ENCODE data around the gene SAMD8. TPM values are rescaled to one million over a fixed set of nuclear protein-coding genes. Genes with fewer than 3 reads are reported as not detected.

The SAMD8 gene
- total and polyA plus RNA-seq, 10 of the 15 experiments (the other 5 are each of a cell fraction or from before 2014, with no cell fraction given): 2.8 to 26.0 (median 9.3) TPM

DNA sequence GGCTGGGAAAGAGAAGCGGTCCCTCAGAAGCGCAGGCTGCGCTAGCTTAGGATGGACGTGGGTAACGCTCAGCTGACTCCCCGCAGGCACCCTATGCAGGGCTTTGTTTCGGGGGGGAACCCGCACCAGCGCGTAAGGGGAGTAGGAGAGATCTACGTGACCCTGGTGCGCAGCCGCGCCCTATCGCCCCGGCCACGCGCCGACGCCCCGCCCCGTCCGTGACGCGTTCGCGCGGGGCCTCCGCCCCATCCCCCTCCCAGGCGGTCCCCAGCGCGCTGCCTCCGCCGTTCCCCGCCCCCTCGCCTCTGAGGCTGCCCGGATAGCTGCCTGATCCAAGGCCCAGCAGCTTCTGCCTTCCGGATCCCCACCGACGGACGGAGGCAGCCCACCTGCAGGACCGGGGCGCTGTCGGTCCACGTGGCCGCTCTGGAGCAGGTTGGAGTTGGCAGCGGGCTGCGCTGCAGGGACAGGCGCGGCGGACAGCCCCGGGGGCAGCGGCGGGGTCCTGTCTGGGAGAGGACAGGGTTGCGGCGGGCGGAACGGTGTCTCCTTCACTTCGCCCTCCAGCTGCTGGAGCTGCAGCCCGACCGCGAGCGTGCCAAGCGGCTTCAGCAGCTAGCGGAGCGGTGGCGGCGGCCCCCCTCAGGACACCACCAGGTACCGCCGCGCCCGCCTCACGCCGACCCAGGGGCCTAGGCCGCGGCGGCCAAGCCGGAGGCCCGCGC is 99.0 kb downstream of the SAMD8 start, which contains the start of gene VDAC2 (continued):
- TF ChIP-seq MLLT1 (IDR thresholded peaks at IDR 0.05) (0 out of 2 replicates have a peak, but pooled peaks have one; percentile 60), YBX1 (IDR thresholded peaks at IDR 0.05) (no peak)

- Histone ChIP-seq H3K79me2 (ENCODE audit: control insufficient read depth, insufficient read depth, low read length) (peaks cover 45% of the 10 kb centered on the region), H3K4me1 (ENCODE audit: control insufficient read depth, insufficient read depth, low read length) (0 out of 2 replicates have a peak, but pooled peaks cover 4% of the 10 kb centered on the region), H3K4me3 (peak overlapping the region; percentile 91), H3K27ac (ENCODE audit: control insufficient read depth, insufficient read depth) (peak overlapping the region; percentile 98), H3K9me3 (replicated peaks; ENCODE audit: control insufficient read depth, insufficient read depth, low read length) (no peaks in the 10 kb centered on the region), H3K9ac (ENCODE audit: control insufficient read depth, insufficient read depth, low read length) (peak overlapping the region; percentile 98), H3K36me3 (ENCODE audit: control insufficient read depth in 2 of 2, insufficient read depth in 2 of 2, low read length in 1 of 2) (peaks cover 0 to 17% of the 10 kb centered on the region in 2 experiments; a peak in 3 of 4 replicates), H3K27me3 (replicated peaks in 1 of 2; ENCODE audit: control insufficient read depth in 2 of 2, insufficient read depth in 2 of 2, low read length in 1 of 2) (no peaks in the 10 kb centered on the region), H2AFZ (ENCODE audit: control insufficient read depth, low read depth, low read length) (peak overlapping the region; percentile 89), H4K20me1 (ENCODE audit: control insufficient read depth, insufficient read depth) (no peaks in the 10 kb centered on the region), H3K4me2 (ENCODE audit: control insufficient read depth, insufficient read depth) (peak overlapping the region; percentile 83)
- ChIA-PET POLR2A (interaction anchor here (0.5 to 3.0 kb wide), 11 partner anchors 11 to 1190 kb away, joined by 3 to 26 read pairs (median 4); partner anchors contain the start of gene COMTD1), SMC1A (ENCODE audit: uncharacterized antibody, unreplicated experiment) (interaction anchor here (0.7 to 2.9 kb wide), 11 partner anchors 10 to 87 kb away, joined by 3 to 18 read pairs (median 5); partner anchors contain the start of gene COMTD1), RAD21 (ENCODE audit: unreplicated experiment) (interaction anchor here (0.6 to 3.3 kb wide), 9 partner anchors 10 to 82 kb away, joined by 3 to 14 read pairs (median 5); partner anchors contain the start of gene COMTD1), CTCF (interaction anchor here (0.6 to 4.3 kb wide), 13 partner anchors 11 to 967 kb away, joined by 3 to 41 read pairs (median 4); partner anchors contain the start of gene COMTD1)
- WGBS (ENCODE audit: insufficient coverage, insufficient replicate concordance, low lambda C conversion rate, missing lambda C conversion rate): under 1% methylated on average over 35 of the region's 38 CpGs
- DNase-seq (ENCODE audit: low read depth, low spot score) (no peak), ATAC-seq (peak; percentile 65), FAIRE-seq (peak; percentile 7)
- no TSS peak for BruUV-seq (replicated peaks)
- intact Hi-C loops (cut with micrococcal nuclease; ENCODE audit: unreplicated experiment): loop anchor here (2.0 kb wide), 1 partner anchor 20 kb away; no protein-coding TSS in a partner anchor
- in situ Hi-C loops (cut with MboI): no loop called here
- no peak for TF ChIP-seq HCFC1 (IDR thresholded peaks at IDR 0.05; ENCODE audit: low read length)
- no peak for TF ChIP-seq NBN (IDR thresholded peaks at IDR 0.05)
- no peak for TF ChIP-seq ZBED1 (IDR thresholded peaks at IDR 0.05; ENCODE audit: borderline replicate concordance)
- no peak for TF ChIP-seq NR2F1 (conservative IDR thresholded peaks at IDR 0.05)
- TF ChIP-seq MLLT1 (IDR thresholded peaks at IDR 0.05): no peak
- no peak for TF ChIP-seq ZNF207 (IDR thresholded peaks at IDR 0.05; ENCODE audit: borderline replicate concordance)
- no peak for TF ChIP-seq RFX5 (IDR thresholded peaks at IDR 0.05; ENCODE audit: low read depth, low read length)
- TF ChIP-seq HSF1 (IDR thresholded peaks at IDR 0.05; ENCODE audit: low read depth, low read length): no peak
- 0 out of 2 replicates have a peak, but pooled peaks have one; percentile 60 for TF ChIP-seq GATAD2B (conservative IDR thresholded peaks at IDR 0.05; ENCODE audit: low read depth)
- no peak for TF ChIP-seq KAT2A (conservative IDR thresholded peaks at IDR 0.05; ENCODE audit: control insufficient read depth, low read depth, low read length)
- no peak for TF ChIP-seq CREB1 (IDR thresholded peaks at IDR 0.05; ENCODE audit: low read depth)
- no peak for TF ChIP-seq MEF2A (IDR thresholded peaks at IDR 0.05; ENCODE audit: insufficient read depth, low read depth, low read length)
These were observed 99.7 kb downstream of the SAMD8 start for GRCh38 chr10:75211007-75211691.

All from GM12878 (cell line).